ENCODE measurements around the gene UBE2D2.

The UBE2D2 gene

GRCh38 chr5:139636207-139636792 lies 75.2 kb downstream of the UBE2D2 start:
- DNase-seq (ENCODE audit: low read depth), result no peak

- no peak for DNase-seq (ENCODE audit: low read depth)
These were observed 75.9 kb downstream of the UBE2D2 start for GRCh38 chr5:139636975-139637408.

- peak; percentile 85 for DNase-seq (ENCODE audit: low read depth)
These were observed 76.4 kb downstream of the UBE2D2 start for GRCh38 chr5:139637438-139638089.

- peak; percentile 96 for DNase-seq (ENCODE audit: low read depth)
These were observed 77.1 kb downstream of the UBE2D2 start for GRCh38 chr5:139638090-139638735.

GRCh38 chr5:139638736-139639618 lies 77.8 kb downstream of the UBE2D2 start:
- no peak for DNase-seq (ENCODE audit: low read depth)

GRCh38 chr5:139639619-139640380 lies 78.7 kb downstream of the UBE2D2 start:
- no peak for DNase-seq (ENCODE audit: low read depth)

- DNase-seq (ENCODE audit: low read depth), result no peak
These were observed 79.4 kb downstream of the UBE2D2 start for GRCh38 chr5:139640421-139641115.

- DNase-seq (ENCODE audit: low read depth), result no peak
These were observed 80.3 kb downstream of the UBE2D2 start for GRCh38 chr5:139641116-139642080.

- DNase-seq (ENCODE audit: low read depth), result no peak
These were observed 81.1 kb downstream of the UBE2D2 start for GRCh38 chr5:139642213-139642612.

GRCh38 chr5:139642891-139643871 lies 82.0 kb downstream of the UBE2D2 start:
- DNase-seq (ENCODE audit: low read depth), result no peak

- DNase-seq (ENCODE audit: low read depth), result no peak
These were observed 82.9 kb downstream of the UBE2D2 start for GRCh38 chr5:139644001-139644456.

GRCh38 chr5:139644646-139645429 lies 83.7 kb downstream of the UBE2D2 start:
- no peak for DNase-seq (ENCODE audit: low read depth)

- no peak for DNase-seq (ENCODE audit: low read depth)
These were observed 84.3 kb downstream of the UBE2D2 start for GRCh38 chr5:139645430-139645871.

- no peak for DNase-seq (ENCODE audit: low read depth)
These were observed 85.0 kb downstream of the UBE2D2 start for GRCh38 chr5:139646111-139646510.

- DNase-seq (ENCODE audit: low read depth), result no peak
These were observed 85.9 kb downstream of the UBE2D2 start for GRCh38 chr5:139646912-139647505.

- no peak for DNase-seq (ENCODE audit: low read depth)
These were observed 86.5 kb downstream of the UBE2D2 start for GRCh38 chr5:139647506-139648204.

Measured in fibroblast of gingiva (primary cell).